Right lobe of liver (tissue), 4 donors: ENCODE data around the gene GNB3.

Experiments used
- POLR2A ChIP-seq: fragments of 450-650 bp; IDR thresholded peaks from one replicate; pipeline ENCODE4 v1.6.1; 2017; ENCODE audit warnings: antibody characterized with exemption, mild to moderate bottlenecking
- TF ChIP-seq, protein P1 (sequence below), 4 donors: fragments of 200-600 bp in 3 of 4; fragments of 450-650 bp in 1 of 4; IDR thresholded peaks; one replicate each; pipeline versions ENCODE4 v1.5.1 to v1.8.0; 2016 to 2022; ENCODE audit warnings: antibody characterized with exemption in 4 of 4, mild to moderate bottlenecking in 2 of 4
- donor health status: DM: no; HTN: no; CAD: no.
- donor health status: DM: no; HTN: no; CAD: no.
- donor health status: DM: no; HTN: yes; CAD: no.

DNA sequence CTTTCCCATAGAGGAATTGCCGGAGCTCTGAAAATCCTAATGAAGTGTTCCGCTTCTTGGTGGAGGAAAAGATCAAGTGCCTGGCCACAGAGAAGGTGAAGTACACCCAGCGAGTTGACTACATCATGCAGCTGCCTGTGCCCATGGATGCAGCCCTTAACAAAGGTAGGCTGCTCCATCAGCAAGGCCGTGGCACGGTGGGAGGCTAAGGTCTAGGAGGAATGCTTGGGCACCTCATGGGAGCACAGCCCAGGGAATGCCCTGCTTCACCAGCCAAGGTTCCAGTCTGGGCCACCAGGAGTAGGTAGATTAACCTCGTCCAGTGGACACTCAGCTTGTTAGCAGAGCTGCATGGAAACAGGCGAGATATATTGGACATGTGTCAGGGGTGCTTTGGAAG lies 20.2 kb downstream of the GNB3 start:
- TF ChIP-seq, protein P1, sequence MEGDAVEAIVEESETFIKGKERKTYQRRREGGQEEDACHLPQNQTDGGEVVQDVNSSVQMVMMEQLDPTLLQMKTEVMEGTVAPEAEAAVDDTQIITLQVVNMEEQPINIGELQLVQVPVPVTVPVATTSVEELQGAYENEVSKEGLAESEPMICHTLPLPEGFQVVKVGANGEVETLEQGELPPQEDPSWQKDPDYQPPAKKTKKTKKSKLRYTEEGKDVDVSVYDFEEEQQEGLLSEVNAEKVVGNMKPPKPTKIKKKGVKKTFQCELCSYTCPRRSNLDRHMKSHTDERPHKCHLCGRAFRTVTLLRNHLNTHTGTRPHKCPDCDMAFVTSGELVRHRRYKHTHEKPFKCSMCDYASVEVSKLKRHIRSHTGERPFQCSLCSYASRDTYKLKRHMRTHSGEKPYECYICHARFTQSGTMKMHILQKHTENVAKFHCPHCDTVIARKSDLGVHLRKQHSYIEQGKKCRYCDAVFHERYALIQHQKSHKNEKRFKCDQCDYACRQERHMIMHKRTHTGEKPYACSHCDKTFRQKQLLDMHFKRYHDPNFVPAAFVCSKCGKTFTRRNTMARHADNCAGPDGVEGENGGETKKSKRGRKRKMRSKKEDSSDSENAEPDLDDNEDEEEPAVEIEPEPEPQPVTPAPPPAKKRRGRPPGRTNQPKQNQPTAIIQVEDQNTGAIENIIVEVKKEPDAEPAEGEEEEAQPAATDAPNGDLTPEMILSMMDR (IDR thresholded peaks at IDR 0.05): no peak
- TF ChIP-seq POLR2A: no peak
